ENCODE data around the gene NCDN.

The NCDN gene

DNA sequence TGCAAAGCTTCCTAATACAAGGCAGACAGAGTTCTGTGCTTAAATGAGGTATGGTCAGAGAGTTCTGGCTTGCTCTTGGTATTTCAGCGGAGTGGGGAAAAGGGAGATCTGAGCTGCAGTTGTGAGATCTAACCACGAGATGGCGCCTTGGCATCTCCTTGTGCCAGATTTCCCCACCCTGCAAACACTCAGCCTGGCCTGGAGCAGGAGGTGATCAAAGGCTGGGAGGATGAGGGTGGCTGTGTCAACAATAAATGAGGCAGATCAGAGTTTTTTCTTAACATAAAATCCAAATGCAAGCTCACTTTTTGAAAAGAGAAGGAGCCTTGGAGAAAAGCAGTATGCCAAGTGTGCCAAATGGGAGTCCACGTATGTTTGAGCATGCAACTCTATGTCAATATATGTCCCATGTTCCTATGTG lies 11.4 kb downstream of the NCDN start:
- TF ChIP-seq TAF1 (IDR thresholded peaks at IDR 0.05; ENCODE audit: borderline replicate concordance, insufficient read depth, low read length) (no peak), FOXP2 (optimal IDR thresholded peaks at IDR 0.05; ENCODE audit: borderline replicate concordance, extremely low read depth, extremely low read length, insufficient read depth) (no peak), POLR2AphosphoS5 (IDR thresholded peaks at IDR 0.05; ENCODE audit: low read depth, low read length) (no peak), SIN3A (IDR thresholded peaks at IDR 0.05; ENCODE audit: borderline replicate concordance, insufficient read depth, low read length) (no peak)
- TF ChIP-seq, protein P1, sequence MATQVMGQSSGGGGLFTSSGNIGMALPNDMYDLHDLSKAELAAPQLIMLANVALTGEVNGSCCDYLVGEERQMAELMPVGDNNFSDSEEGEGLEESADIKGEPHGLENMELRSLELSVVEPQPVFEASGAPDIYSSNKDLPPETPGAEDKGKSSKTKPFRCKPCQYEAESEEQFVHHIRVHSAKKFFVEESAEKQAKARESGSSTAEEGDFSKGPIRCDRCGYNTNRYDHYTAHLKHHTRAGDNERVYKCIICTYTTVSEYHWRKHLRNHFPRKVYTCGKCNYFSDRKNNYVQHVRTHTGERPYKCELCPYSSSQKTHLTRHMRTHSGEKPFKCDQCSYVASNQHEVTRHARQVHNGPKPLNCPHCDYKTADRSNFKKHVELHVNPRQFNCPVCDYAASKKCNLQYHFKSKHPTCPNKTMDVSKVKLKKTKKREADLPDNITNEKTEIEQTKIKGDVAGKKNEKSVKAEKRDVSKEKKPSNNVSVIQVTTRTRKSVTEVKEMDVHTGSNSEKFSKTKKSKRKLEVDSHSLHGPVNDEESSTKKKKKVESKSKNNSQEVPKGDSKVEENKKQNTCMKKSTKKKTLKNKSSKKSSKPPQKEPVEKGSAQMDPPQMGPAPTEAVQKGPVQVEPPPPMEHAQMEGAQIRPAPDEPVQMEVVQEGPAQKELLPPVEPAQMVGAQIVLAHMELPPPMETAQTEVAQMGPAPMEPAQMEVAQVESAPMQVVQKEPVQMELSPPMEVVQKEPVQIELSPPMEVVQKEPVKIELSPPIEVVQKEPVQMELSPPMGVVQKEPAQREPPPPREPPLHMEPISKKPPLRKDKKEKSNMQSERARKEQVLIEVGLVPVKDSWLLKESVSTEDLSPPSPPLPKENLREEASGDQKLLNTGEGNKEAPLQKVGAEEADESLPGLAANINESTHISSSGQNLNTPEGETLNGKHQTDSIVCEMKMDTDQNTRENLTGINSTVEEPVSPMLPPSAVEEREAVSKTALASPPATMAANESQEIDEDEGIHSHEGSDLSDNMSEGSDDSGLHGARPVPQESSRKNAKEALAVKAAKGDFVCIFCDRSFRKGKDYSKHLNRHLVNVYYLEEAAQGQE (IDR thresholded peaks at IDR 0.05; ENCODE audit: insufficient read depth in 1 of 2, low read depth in 2 of 2, low read length in 2 of 2) = no peak

DNA sequence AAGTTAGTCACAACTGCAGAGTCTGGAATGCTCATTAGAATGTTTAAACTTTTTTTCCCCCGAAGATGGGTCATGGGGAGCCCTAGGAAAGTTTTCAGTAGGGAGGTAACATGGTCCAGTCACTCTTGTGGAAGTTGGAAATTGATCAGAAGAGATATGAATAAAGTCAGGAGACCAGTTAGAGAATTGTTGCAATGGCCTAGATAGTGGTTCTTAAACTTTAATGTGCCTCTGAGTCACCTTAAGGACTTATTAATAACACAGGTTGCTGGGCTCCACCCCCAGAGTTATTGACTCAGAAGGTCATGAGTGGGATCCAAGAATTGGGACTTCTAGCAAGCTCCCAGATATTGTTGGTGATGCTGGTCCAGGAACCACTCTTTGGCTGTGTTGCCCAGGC lies 12.3 kb downstream of the NCDN start:
- TF ChIP-seq, protein P1 (IDR thresholded peaks at IDR 0.05; ENCODE audit: insufficient read depth in 1 of 2, low read depth in 2 of 2, low read length in 2 of 2) = no peak
- no peak for TF ChIP-seq POLR2AphosphoS5 (IDR thresholded peaks at IDR 0.05; ENCODE audit: low read depth, low read length)

DNA sequence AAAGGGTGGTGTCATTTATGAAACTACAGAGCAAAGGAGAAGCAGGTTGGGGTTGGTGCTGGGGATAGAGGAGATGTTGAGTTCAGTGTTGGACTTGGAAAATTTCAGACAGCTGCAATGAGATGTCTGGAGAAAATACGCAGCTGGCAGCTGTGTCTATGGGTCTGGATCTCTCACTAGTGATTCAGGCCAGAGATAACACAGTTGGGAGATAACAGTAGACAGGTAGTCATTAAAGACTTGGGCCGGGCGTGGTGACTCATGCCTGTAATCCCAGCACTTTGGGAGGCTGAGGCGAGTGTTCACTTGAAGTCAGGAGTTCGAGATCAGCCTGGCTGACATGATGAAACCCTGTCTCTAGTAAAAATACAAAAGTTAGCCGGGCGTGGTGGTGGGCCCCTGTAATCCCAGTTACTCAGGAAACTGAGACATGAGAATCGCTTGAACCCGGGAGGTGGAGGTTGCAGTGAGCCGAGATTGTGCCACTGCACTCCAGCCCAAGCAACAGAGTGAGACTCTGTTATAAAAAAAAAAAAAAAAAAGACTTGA lies 13.1 kb downstream of the NCDN start:
- TF ChIP-seq SIN3A (IDR thresholded peaks at IDR 0.05; ENCODE audit: borderline replicate concordance, insufficient read depth, low read length) = no peak
- TF ChIP-seq TAF1 (IDR thresholded peaks at IDR 0.05; ENCODE audit: borderline replicate concordance, insufficient read depth, low read length) = no peak
- no peak for TF ChIP-seq POLR2AphosphoS5 (IDR thresholded peaks at IDR 0.05; ENCODE audit: low read depth, low read length)
- TF ChIP-seq, protein P1 (IDR thresholded peaks at IDR 0.05; ENCODE audit: insufficient read depth in 1 of 2, low read depth in 2 of 2, low read length in 2 of 2) = no peak
- TF ChIP-seq FOXP2 (optimal IDR thresholded peaks at IDR 0.05; ENCODE audit: borderline replicate concordance, extremely low read depth, extremely low read length, insufficient read depth) = no peak

DNA sequence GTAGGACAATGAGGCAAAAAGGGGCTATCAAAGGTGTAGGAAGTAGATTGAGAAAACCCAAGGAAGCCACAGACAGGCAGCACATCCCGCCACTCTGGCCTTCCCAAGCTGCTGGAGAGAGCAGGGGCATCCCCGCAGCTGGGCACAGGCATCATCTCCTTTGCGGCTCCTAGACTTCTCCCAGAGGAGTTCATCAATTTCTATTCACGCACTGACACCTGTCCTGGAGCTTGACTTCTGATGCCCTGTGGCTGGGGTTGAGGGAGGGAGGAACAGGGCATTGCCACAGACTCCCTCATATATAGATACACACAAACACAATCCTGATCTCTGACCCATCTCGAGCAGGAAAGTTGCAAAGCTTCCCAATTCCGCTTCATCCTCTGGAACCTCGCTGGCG lies 13.7 kb downstream of the NCDN start:
- TF ChIP-seq SIN3A (IDR thresholded peaks at IDR 0.05; ENCODE audit: borderline replicate concordance, insufficient read depth, low read length) (no peak), FOXP2 (optimal IDR thresholded peaks at IDR 0.05; ENCODE audit: borderline replicate concordance, extremely low read depth, extremely low read length, insufficient read depth) (no peak), TAF1 (IDR thresholded peaks at IDR 0.05; ENCODE audit: borderline replicate concordance, insufficient read depth, low read length) (no peak), POLR2AphosphoS5 (IDR thresholded peaks at IDR 0.05; ENCODE audit: low read depth, low read length) (no peak)
- TF ChIP-seq, protein P1 (IDR thresholded peaks at IDR 0.05; ENCODE audit: insufficient read depth in 1 of 2, low read depth in 2 of 2, low read length in 2 of 2) = no peak

DNA sequence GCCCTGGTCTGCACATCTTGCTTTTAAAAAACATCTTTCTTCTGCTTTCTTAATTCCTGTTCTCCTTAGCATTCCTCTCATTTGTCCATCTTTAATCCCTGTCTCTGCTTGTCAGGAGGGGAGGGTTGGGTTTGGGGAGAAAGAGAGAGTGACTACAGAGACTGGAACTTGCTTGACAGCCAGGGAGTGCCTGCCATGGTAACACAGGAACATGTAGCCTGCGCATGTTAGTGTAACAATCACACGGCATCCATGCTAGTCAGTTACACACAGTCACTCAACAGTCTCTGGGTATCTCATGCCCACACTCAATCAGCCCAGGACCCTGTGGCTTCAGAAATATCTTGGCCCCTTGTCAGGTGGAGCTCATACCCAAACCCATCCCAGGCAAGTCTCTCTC lies 14.7 kb downstream of the NCDN start:
- TF ChIP-seq FOXP2 (optimal IDR thresholded peaks at IDR 0.05; ENCODE audit: borderline replicate concordance, extremely low read depth, extremely low read length, insufficient read depth) (no peak), POLR2AphosphoS5 (IDR thresholded peaks at IDR 0.05; ENCODE audit: low read depth, low read length) (no peak)
